ENCODE measurements around the gene ABLIM1.

Gene ABLIM1

GRCh38 chr10:114631090-114631665, 26.9 kb downstream of the ABLIM1 start:
- DNase-seq = peak in 2 of 42 donors; percentile 6 to 27

GRCh38 chr10:114629824-114630730, 28.0 kb downstream of the ABLIM1 start:
- intact Hi-C loops (cut with DNase I) = no loop called here
- no peak for DNase-seq

More at GRCh38 chr10:114631090-114631665, 26.9 kb downstream of the ABLIM1 start:
- intact Hi-C loops (cut with DNase I) = no loop called here

DNA sequence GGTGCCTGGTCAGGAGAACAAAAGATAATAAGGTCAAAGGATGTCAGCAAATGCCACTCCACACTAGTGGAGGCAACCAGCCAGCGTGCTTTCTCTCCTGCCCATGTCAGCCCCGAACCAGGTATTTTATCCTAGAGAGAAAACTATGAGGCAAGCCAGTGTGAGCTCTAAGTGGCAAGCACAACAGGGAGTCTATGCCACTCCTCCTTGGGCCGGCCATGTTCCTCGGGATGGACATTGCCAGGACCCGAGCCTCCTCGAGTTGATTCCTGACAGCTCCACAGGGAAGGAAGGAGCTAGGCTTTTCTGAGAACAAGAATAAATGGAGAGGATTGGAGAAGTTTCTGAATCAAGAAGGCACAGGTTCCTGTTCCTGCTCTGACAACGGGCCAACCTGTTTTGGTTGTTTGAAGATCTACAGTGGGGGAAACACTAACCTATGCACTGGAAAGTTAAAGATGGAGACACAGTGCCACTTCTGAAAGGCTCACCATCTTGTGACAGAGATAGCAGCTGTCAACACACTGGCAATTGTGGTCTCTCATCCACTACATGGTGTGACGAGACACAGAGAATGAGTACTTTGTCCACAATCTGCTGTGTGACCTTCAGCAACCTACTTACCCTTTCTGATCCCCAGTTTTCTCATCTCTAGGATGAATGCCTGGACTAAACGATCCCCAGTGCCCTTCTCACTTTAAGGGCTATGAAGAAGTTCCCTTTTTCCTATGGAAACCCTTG, 28.8 kb downstream of the ABLIM1 start:
- peak in 1 of 42 donors; percentile 39 for DNase-seq
- intact Hi-C loops (cut with DNase I) = no loop called here

DNA sequence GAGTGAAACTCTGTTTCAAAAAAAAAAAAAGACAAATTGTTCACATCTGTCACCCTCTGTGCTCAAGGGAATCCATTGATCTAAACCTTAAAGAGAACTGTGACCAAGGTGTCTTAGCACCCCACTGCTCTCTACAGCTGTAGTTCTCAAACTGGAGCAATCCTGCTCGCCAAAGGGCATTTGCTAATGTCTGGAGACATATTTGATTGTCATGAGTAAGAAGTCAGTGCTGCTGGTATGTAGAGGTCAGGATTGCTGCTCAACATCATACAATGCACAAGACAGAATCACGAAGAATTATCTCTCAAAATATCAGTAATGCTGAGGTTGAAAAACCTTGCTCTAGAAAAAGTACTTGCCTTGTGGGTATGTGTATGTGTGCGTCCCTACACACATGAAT, 30.0 kb downstream of the ABLIM1 start:
- DNase-seq = no peak
- intact Hi-C loops (cut with DNase I) = no loop called here

DNA sequence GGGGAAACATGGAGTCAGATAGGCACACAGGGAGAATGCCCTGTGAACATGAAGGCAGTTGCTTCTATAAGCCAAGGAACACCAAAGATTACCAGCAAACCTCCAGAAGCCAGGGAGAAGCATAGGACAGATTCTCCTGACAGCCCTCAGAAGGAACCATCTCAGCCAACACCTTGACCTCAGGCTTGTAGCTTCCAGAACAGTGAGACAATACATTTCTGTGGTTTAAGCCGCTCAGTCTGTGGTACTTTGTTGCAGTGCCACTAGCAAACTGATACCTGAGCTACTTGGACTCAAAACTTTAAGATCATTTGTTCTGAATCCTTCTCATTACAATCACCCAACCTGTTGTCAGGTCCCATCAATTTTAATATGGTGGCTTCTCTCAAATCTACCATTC, 31.2 kb downstream of the ABLIM1 start:
- intact Hi-C loops (cut with DNase I) = no loop called here
- no peak for DNase-seq

GRCh38 chr10:114624951-114625780, 32.9 kb downstream of the ABLIM1 start:
- intact Hi-C loops (cut with DNase I) = no loop called here

DNA sequence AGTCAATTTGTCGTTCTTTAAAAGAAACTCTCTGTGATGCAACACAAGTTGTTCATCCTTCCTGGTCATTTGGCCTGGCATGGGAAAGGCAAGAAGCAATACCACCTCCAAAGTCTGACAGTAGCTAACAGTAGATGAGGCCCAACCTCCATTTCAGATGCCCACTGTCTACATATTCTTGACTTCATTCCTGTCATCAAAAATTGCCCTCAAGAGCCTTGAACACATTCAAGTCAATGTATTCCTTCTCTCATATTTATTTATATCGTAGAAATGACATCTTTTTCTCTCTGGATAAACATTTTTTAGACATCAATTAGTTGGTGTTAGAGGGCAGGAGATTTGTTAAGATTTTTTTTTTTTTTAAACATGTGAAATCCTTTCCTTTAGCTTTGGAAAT, 33.7 kb downstream of the ABLIM1 start:
- intact Hi-C loops (cut with DNase I) = no loop called here
- no peak for DNase-seq

More at GRCh38 chr10:114624951-114625780, 32.9 kb downstream of the ABLIM1 start:
- DNase-seq = no peak

DNA sequence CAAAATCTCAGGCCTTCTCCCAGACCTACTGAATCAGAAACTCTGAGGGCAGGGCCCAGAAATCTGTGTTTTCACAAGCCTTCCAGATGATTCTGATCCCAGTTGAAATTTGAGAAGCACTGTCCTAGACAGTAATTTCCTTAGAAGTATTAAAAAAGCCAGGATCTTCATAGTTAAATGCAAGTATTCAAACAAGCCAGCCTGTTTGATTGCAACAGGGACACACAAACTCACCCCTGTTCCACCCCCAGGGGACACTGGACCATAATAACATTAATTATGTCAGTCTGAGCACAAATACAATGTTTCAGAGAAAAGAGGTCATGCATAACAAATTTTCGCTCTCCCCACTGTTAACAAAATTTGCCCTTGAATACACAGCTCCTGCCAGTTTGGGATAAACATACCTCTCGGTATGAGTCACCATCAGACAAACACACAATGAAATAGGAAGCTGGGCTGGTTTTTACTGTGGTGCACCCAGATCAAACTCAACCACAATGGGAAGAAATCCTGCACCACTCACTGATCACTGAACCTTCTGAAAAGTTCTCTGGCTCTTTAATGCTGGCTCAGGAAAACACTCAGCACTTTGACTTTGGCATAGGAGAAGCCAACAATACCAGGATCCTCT, 34.3 kb downstream of the ABLIM1 start:
- no peak for DNase-seq
- intact Hi-C loops (cut with DNase I) = no loop called here

- intact Hi-C loops (cut with DNase I) = no loop called here
- no peak for DNase-seq
Observed at GRCh38 chr10:114623155-114623554, 34.9 kb downstream of the ABLIM1 start.

DNA sequence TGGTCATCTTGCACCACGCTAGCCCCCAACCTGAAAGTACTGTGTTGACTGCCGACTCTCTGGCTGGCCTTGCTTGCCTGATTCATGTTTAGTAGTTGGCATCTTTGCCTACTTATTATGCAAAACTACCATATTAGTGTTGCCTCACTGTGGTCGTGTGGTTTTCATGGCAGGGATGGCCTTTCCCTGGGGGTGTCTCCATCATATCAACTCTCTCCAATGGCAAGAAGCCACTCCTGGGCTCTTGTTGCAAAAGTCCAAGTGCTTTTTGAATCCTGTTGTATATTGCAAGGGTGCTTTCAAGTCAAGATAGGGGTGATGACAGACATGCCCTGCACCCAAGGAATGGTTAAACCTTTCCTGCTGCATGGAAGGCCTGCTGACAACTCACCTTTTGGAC, 39.4 kb downstream of the ABLIM1 start:
- DNase-seq = no peak
- intact Hi-C loops (cut with DNase I) = no loop called here

- intact Hi-C loops (cut with DNase I) = no loop called here
- DNase-seq = no peak
Observed at GRCh38 chr10:114616516-114616915, 41.6 kb downstream of the ABLIM1 start.

GRCh38 chr10:114616103-114616502, 42.0 kb downstream of the ABLIM1 start:
- intact Hi-C loops (cut with DNase I) = no loop called here
- DNase-seq = no peak

- intact Hi-C loops (cut with DNase I) = no loop called here
- DNase-seq = no peak
Observed at GRCh38 chr10:114615600-114616007, 42.5 kb downstream of the ABLIM1 start.

- intact Hi-C loops (cut with DNase I) = no loop called here
- no peak for DNase-seq
Observed at GRCh38 chr10:114613237-114613979, 44.7 kb downstream of the ABLIM1 start.

GRCh38 chr10:114611617-114612016, 46.5 kb downstream of the ABLIM1 start:
- intact Hi-C loops (cut with DNase I) = no loop called here
- no peak for DNase-seq

DNA sequence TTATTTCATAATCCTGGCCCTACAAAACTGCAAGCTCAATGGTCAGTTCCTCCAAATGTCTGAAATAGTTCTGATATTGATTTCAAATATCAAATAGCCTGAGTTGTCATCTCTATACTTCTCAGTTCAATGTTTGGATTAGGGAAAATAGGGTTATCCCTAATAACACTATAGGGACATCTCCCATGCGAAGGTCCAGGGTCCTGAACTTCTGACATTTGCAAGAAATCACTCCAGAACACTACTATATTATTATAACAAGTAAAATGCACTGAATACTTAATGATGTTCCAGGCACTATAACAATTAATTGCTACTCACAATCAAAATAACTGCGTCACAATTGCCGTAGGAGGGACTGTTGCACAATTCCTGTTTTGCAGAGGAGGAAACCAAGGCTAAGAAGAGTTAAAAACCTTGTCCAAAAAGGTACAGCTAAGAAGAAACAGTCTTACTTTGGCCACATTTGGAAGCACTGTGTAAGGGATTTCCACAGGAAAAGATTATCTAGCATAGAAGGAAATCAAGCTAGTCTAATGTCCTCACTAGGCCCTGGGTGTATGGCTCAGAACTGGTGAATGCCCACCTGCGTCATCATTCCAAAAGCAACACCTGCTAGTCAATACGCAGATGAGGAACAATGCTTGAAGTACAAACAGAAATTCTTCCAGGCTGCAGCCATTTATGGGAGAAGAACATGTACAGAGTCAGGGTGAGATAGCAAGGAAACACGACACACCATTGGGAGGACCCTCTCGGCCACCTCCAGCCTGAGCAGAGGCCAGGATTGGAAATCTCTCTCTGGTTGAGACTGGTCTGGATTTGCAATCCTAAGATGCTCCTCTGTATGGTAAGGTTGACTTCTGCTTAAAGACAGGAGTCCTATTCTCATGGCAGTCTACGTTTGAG, 48.3 kb downstream of the ABLIM1 start:
- intact Hi-C loops (cut with DNase I) = no loop called here
- DNase-seq = no peak
